ENCODE results near the gene RYR1. TPM values are rescaled to one million over a fixed set of nuclear protein-coding genes. Genes with fewer than 3 reads are reported as not detected.

Gene RYR1
- total and polyA plus RNA-seq, 4 donors = 2.8 to 7.6 (median 4.0) TPM

GRCh38 chr19:38430931-38431330 is 2.6 kb upstream of the RYR1 start:
- H3K4me1 ChIP-seq (ENCODE audit: control insufficient read depth in 5 of 5, insufficient read depth in 5 of 5, low read length in 5 of 5) = no peaks in the 10 kb centered on the region

GRCh38 chr19:38434549-38435051 is 1.1 kb downstream of the RYR1 start:
- H3K9me3 ChIP-seq (ENCODE audit: control insufficient read depth in 4 of 4, insufficient read depth in 3 of 4, low read length in 3 of 4) = no peaks in the 10 kb centered on the region
- H3K4me1 ChIP-seq (ENCODE audit: control insufficient read depth in 5 of 5, insufficient read depth in 5 of 5, low read length in 5 of 5) = no peaks in the 10 kb centered on the region
- no peak overlapping the region for H3K9ac ChIP-seq (ENCODE audit: insufficient read depth in 1 of 2, low read length in 2 of 2)
- H3K27me3 ChIP-seq (ENCODE audit: control insufficient read depth in 3 of 3, insufficient read depth in 3 of 3, low read length in 2 of 3) = peaks cover 0 to 9% (median 3%) of the 10 kb centered on the region in 3 donors
- DNase-seq (peak in 1 of 3 donors; percentile 32), ATAC-seq (ENCODE audit: insufficient read depth, low FRiP score) (no peak)
- no peak overlapping the region for H3K4me3 ChIP-seq
- WGBS, 2 donors = 22 to 27% methylated on average over 13 of the region's 13 CpGs
- no peaks in the 10 kb centered on the region for H3K36me3 ChIP-seq (ENCODE audit: control insufficient read depth in 4 of 4, insufficient read depth in 4 of 4, low read length in 4 of 4)
- TF ChIP-seq CTCF (IDR thresholded peaks at IDR 0.05; ENCODE audit: control extremely low read depth, extremely low read depth) = no peak
- no peak overlapping the region for H3K27ac ChIP-seq (ENCODE audit: low read depth in 1 of 2, low read length in 1 of 2)

More at GRCh38 chr19:38430931-38431330, 2.6 kb upstream of the RYR1 start:
- Histone ChIP-seq H3K4me3 (no peak overlapping the region), H3K36me3 (ENCODE audit: control insufficient read depth in 4 of 4, insufficient read depth in 4 of 4, low read length in 4 of 4) (no peaks in the 10 kb centered on the region), H3K27ac (ENCODE audit: low read depth in 1 of 2, low read length in 1 of 2) (no peak overlapping the region), H3K9me3 (ENCODE audit: control insufficient read depth in 4 of 4, insufficient read depth in 3 of 4, low read length in 3 of 4) (no peaks in the 10 kb centered on the region), H3K27me3 (ENCODE audit: control insufficient read depth in 3 of 3, insufficient read depth in 3 of 3, low read length in 2 of 3) (peaks cover 0 to 14% (median 3%) of the 10 kb centered on the region in 3 donors), H3K9ac (ENCODE audit: insufficient read depth in 1 of 2, low read length in 2 of 2) (no peak overlapping the region)
- ATAC-seq (ENCODE audit: insufficient read depth, low FRiP score) (no peak), DNase-seq (no peak)
- WGBS, 2 donors = 85 to 87% methylated on average over 7 of the region's 7 CpGs
- TF ChIP-seq CTCF (IDR thresholded peaks at IDR 0.05; ENCODE audit: control extremely low read depth, extremely low read depth) = no peak

- no peaks in the 10 kb centered on the region for H3K36me3 ChIP-seq (ENCODE audit: control insufficient read depth in 4 of 4, insufficient read depth in 4 of 4, low read length in 4 of 4)
- peaks cover 0 to 7% (median 3%) of the 10 kb centered on the region in 3 donors for H3K27me3 ChIP-seq (ENCODE audit: control insufficient read depth in 3 of 3, insufficient read depth in 3 of 3, low read length in 2 of 3)
- ATAC-seq (ENCODE audit: insufficient read depth, low FRiP score) = no peak
- H3K27ac ChIP-seq (ENCODE audit: low read depth in 1 of 2, low read length in 1 of 2) = no peak overlapping the region
- no peak overlapping the region for H3K9ac ChIP-seq (ENCODE audit: insufficient read depth in 1 of 2, low read length in 2 of 2)
- H3K9me3 ChIP-seq (ENCODE audit: control insufficient read depth in 4 of 4, insufficient read depth in 3 of 4, low read length in 3 of 4) = no peaks in the 10 kb centered on the region
- no peak overlapping the region for H3K4me3 ChIP-seq
- DNase-seq = no peak
- no peaks in the 10 kb centered on the region for H3K4me1 ChIP-seq (ENCODE audit: control insufficient read depth in 5 of 5, insufficient read depth in 5 of 5, low read length in 5 of 5)
- WGBS, 2 donors = 93 to 98% methylated on average over 6 of the region's 6 CpGs
- no peak for TF ChIP-seq CTCF (IDR thresholded peaks at IDR 0.05; ENCODE audit: control extremely low read depth, extremely low read depth)
Observed at GRCh38 chr19:38437295-38437694, 3.8 kb downstream of the RYR1 start.

- Histone ChIP-seq H3K4me1 (ENCODE audit: control insufficient read depth in 5 of 5, insufficient read depth in 5 of 5, low read length in 5 of 5) (no peaks in the 10 kb centered on the region), H3K36me3 (ENCODE audit: control insufficient read depth in 4 of 4, insufficient read depth in 4 of 4, low read length in 4 of 4) (no peaks in the 10 kb centered on the region), H3K27me3 (ENCODE audit: control insufficient read depth in 3 of 3, insufficient read depth in 3 of 3, low read length in 2 of 3) (peaks cover 0 to 4% (median 3%) of the 10 kb centered on the region in 3 donors), H3K4me3 (no peak overlapping the region), H3K27ac (ENCODE audit: low read depth in 1 of 2, low read length in 1 of 2) (no peak overlapping the region), H3K9me3 (ENCODE audit: control insufficient read depth in 4 of 4, insufficient read depth in 3 of 4, low read length in 3 of 4) (no peaks in the 10 kb centered on the region), H3K9ac (ENCODE audit: insufficient read depth in 1 of 2, low read length in 2 of 2) (no peak overlapping the region)
- ATAC-seq (ENCODE audit: insufficient read depth, low FRiP score) (no peak), DNase-seq (no peak)
- TF ChIP-seq CTCF (IDR thresholded peaks at IDR 0.05; ENCODE audit: control extremely low read depth, extremely low read depth) = no peak
- 85 to 92% methylated on average over 2 of the region's 2 CpGs for WGBS, 2 donors
Observed at GRCh38 chr19:38437917-38438316, 4.4 kb downstream of the RYR1 start.
